Measurements from ENCODE around the gene LMF2. TPM values are rescaled to one million over a fixed set of nuclear protein-coding genes. Genes with fewer than 3 reads are reported as not detected.

The LMF2 gene
- total and polyA plus RNA-seq, 2 of the 4 experiments (the other 2 are of a cell fraction): 16.8 to 82.6 TPM

GRCh38 chr22:50471197-50471847 lies 36.2 kb downstream of the LMF2 start:
- H3K14ac ChIP-seq (replicated peaks; ENCODE audit: low read depth, low read length): no peak overlapping the region

More at GRCh38 chr22:50471197-50471847, 36.2 kb downstream of the LMF2 start:
- H3K79me1 ChIP-seq (ENCODE audit: low read depth in 1 of 2, low read length in 2 of 2): peaks cover 24 to 76% of the 10 kb centered on the region in 2 experiments; a peak in 3 of 4 replicates
- no peak overlapping the region for H4K8ac ChIP-seq (ENCODE audit: low read depth in 2 of 2, low read length in 2 of 2)
- H3K9me3 ChIP-seq (ENCODE audit: control insufficient read depth, insufficient read depth, low read length): no peaks in the 10 kb centered on the region
- H3K4me1 ChIP-seq (ENCODE audit: control insufficient read depth, insufficient read depth, low read length): peaks cover 25% of the 10 kb centered on the region
- no peak overlapping the region for H3K23ac ChIP-seq (ENCODE audit: low read depth, low read length)
- H4K91ac ChIP-seq (ENCODE audit: insufficient read depth, low read depth, low read length): no peak overlapping the region
- peaks cover 18% of the 10 kb centered on the region for H3K36me3 ChIP-seq (ENCODE audit: control insufficient read depth, insufficient read depth, low read length)
- no peak overlapping the region for H2AK9ac ChIP-seq (replicated peaks; ENCODE audit: low read depth, low read length, poor library complexity)
- ChIA-PET CTCF (no interaction called here), POLR2A (ENCODE audit: unreplicated experiment) (no interaction called here)
- H3K56ac ChIP-seq (ENCODE audit: extremely low read depth, insufficient read depth, low read length): no peak overlapping the region
- H3K27me3 ChIP-seq (ENCODE audit: control insufficient read depth, insufficient read depth, low read length): no peaks in the 10 kb centered on the region
- no peak overlapping the region for H3K4me3 ChIP-seq (ENCODE audit: insufficient read depth, low read depth, low read length)
- in situ Hi-C loops (cut with MboI; ENCODE audit: low sequenced_read_pairs) (no loop called here), intact Hi-C loops (cut with micrococcal nuclease) (no loop called here), dilution Hi-C loops (cut with HindIII; ENCODE audit: low sequenced_read_pairs, unreplicated experiment) (no loop called here)
- DNase-seq: no peak
- H4K20me1 ChIP-seq (ENCODE audit: insufficient read depth, low read length): peaks cover 67% of the 10 kb centered on the region
- H2BK15ac ChIP-seq (ENCODE audit: low read depth, low read length): no peak overlapping the region
- no peak overlapping the region for H2BK20ac ChIP-seq (ENCODE audit: low read depth, low read length)
- no peak overlapping the region for H2BK5ac ChIP-seq (ENCODE audit: low read depth, low read length, poor library complexity, severe bottlenecking)
- TF ChIP-seq ELK1 (IDR thresholded peaks at IDR 0.05; ENCODE audit: borderline replicate concordance, low read depth, low read length) (no peak), RFX5 (IDR thresholded peaks at IDR 0.05; ENCODE audit: low read depth, low read length) (no peak), CEBPB (IDR thresholded peaks at IDR 0.05; ENCODE audit: low read depth, low read length) (no peak), FOS (IDR thresholded peaks at IDR 0.05; ENCODE audit: low read depth, low read length) (no peak)
- H4K5ac ChIP-seq (ENCODE audit: low read depth, low read length): no peak overlapping the region
- no peak overlapping the region for H3K27ac ChIP-seq (ENCODE audit: insufficient read depth, low read length)
- no peak overlapping the region for H3K18ac ChIP-seq (ENCODE audit: low read depth, low read length)
- peak overlapping the region; percentile 7 for H2AFZ ChIP-seq (replicated peaks; ENCODE audit: low read length, poor library complexity)
- peaks cover 20% of the 10 kb centered on the region for H3K9me1 ChIP-seq (ENCODE audit: insufficient read depth, low read length)
- WGBS, 2 experiments (ENCODE audit: extremely low coverage in 2 of 2, insufficient read length in 1 of 2): no CpG with 5 or more reads among the region's 21 CpGs
- no peak overlapping the region for H3K4ac ChIP-seq (ENCODE audit: low read depth, low read length)
- no peak overlapping the region for H3K4me2 ChIP-seq (ENCODE audit: low read depth, low read length)
- H2AK5ac ChIP-seq (ENCODE audit: low read depth, low read length): no peak overlapping the region
- no peak overlapping the region for H3K9ac ChIP-seq (ENCODE audit: low read depth, low read length)
- no TSS peak for BruUV-seq (replicated peaks)
- no peak overlapping the region for H2BK120ac ChIP-seq (ENCODE audit: low read depth, low read length)
- ATAC-seq (ENCODE audit: low read depth): no peak

All from IMR-90 (cell line).